Keratinocyte (primary cell): ENCODE results near the gene SYCE3. TPM values are rescaled to one million over a fixed set of nuclear protein-coding genes. Genes with fewer than 3 reads are reported as not detected.

Source experiments
- DNase-seq: peaks from one replicate; pipeline ENCODE4 v3.0.0-alpha.2; 2011; ENCODE audit warnings: low read depth, missing footprints, low spot score
- FAIRE-seq: peaks from 2 replicates; lab custom pipeline; 2011; peaks lifted over from hg19 to GRCh38; lab: Jason Lieb, UNC
- H2AFZ ChIP-seq: 2 replicates; pipeline ENCODE4 v1.6.0; 2012; ENCODE audit warnings: low read length, control low read depth, inconsistent platforms; ENCODE audit not compliant: control insufficient read depth
- H3K27ac ChIP-seq: 2 replicates; pipeline ENCODE4 v1.5.1; 2011; ENCODE audit warnings: low read length; ENCODE audit not compliant: control insufficient read depth, insufficient read depth
- H3K27me3 ChIP-seq: 3 replicates; pipeline ENCODE4 v1.6.0; 2011; ENCODE audit warnings: low read length; ENCODE audit not compliant: control insufficient read depth, insufficient read depth; ENCODE audit errors: extremely low read depth
- H3K36me3 ChIP-seq, 2 experiments: 2 replicates in 1 of 2; 3 replicates in 1 of 2; pipeline ENCODE4 v1.5.1; 2011; ENCODE audit warnings: low read length in 2 of 2, mild to moderate bottlenecking in 1 of 2; ENCODE audit not compliant: control insufficient read depth in 2 of 2, insufficient read depth in 2 of 2; ENCODE audit errors: extremely low read depth in 1 of 2
- H3K4me1 ChIP-seq: 3 replicates; pipeline ENCODE4 v1.5.1; 2011; ENCODE audit warnings: low read length; ENCODE audit not compliant: control insufficient read depth, insufficient read depth; ENCODE audit errors: extremely low read depth
- H3K4me2 ChIP-seq: 3 replicates; pipeline ENCODE4 v1.6.0; 2011; ENCODE audit warnings: low read depth, low read length; ENCODE audit not compliant: control insufficient read depth, insufficient read depth; ENCODE audit errors: extremely low read depth
- H3K4me3 ChIP-seq, 3 experiments: fragments of 200-600 bp in 1 of 3; sonication (generic) in 1 of 3; 2 replicates in 2 of 3; 3 replicates in 1 of 3; pipeline ENCODE4 v1.5.1; 2011 to 2016; ENCODE audit warnings: low read length in 3 of 3, mild to moderate bottlenecking in 3 of 3, control low read depth in 2 of 3, inconsistent platforms in 1 of 3, low read depth in 1 of 3, mixed read lengths in 1 of 3, mixed run types in 1 of 3, moderate library complexity in 1 of 3; ENCODE audit not compliant: control insufficient read depth in 2 of 3, insufficient read depth in 2 of 3; ENCODE audit errors: extremely low read depth in 1 of 3
- H3K79me2 ChIP-seq: 2 replicates; pipeline ENCODE4 v1.6.0; 2012; ENCODE audit warnings: low read length; ENCODE audit not compliant: control insufficient read depth, insufficient read depth
- H3K9ac ChIP-seq: 3 replicates; pipeline ENCODE4 v1.6.0; 2011; ENCODE audit warnings: low read length; ENCODE audit not compliant: control insufficient read depth, insufficient read depth; ENCODE audit errors: extremely low read depth
- H3K9me1 ChIP-seq: 3 replicates; pipeline ENCODE4 v1.6.0; 2011; ENCODE audit warnings: low read length; ENCODE audit not compliant: control insufficient read depth, insufficient read depth; ENCODE audit errors: extremely low read depth
- H3K9me3 ChIP-seq: 2 replicates; pipeline ENCODE4 v1.5.1; 2012; ENCODE audit warnings: low read depth, low read length; ENCODE audit not compliant: control insufficient read depth
- H4K20me1 ChIP-seq: 3 replicates; pipeline ENCODE4 v1.6.0; 2011; ENCODE audit warnings: low read length; ENCODE audit not compliant: control insufficient read depth, insufficient read depth; ENCODE audit errors: extremely low read depth
- EZH2 ChIP-seq: IDR thresholded peaks from one replicate; pipeline ENCODE4 v1.6.1; 2012; ENCODE audit warnings: inconsistent platforms, mild to moderate bottlenecking, low read length, moderate library complexity
- dilution Hi-C: fragments of 300-500 bp; cut with MboI; formaldehyde crosslinking; loops from one replicate; pipeline ENCODE4 v1.7.0; 2020; ENCODE audit warnings: low sequenced_read_pairs; ENCODE audit not compliant: extremely low pct_ligation_motif_present
- polyA plus RNA-seq, 5 experiments: library from polyadenylated mRNA; depleted of rRNA in 3 of 5; stranded (reverse) in 3 of 5; stranded (forward) in 1 of 5; unstranded in 1 of 5; fragments of >200 nt; gene quantifications; 1 replicate in 1 of 5; 2 replicates in 3 of 5; 3 replicates in 1 of 5; pipeline versions ENCODE4 v1.2.1 to v1.2.3, GENCODE V29; 2011 to 2012; ENCODE audit warnings: missing spikeins in 2 of 5, low read depth in 1 of 5, low replicate concordance in 1 of 5
- TF ChIP-seq, protein P1 (sequence below), 3 experiments: IDR thresholded peaks in 1 of 3; conservative IDR thresholded peaks in 1 of 3; optimal IDR thresholded peaks in 1 of 3; 2 replicates in 2 of 3; 3 replicates in 1 of 3; pipeline versions ENCODE3 to v1.5.1; 2011; ENCODE audit warnings: low read length in 3 of 3, mild to moderate bottlenecking in 3 of 3, moderate library complexity in 2 of 3, control low read depth in 1 of 3, inconsistent platforms in 1 of 3; ENCODE audit not compliant: insufficient read depth in 2 of 3; ENCODE audit errors: extremely low read depth in 1 of 3

The SYCE3 gene
- polyA plus RNA-seq, 1 donor (not counting 4 experiments of a cell fraction or from before 2014, with no cell fraction given), result 0.17 TPM

DNA sequence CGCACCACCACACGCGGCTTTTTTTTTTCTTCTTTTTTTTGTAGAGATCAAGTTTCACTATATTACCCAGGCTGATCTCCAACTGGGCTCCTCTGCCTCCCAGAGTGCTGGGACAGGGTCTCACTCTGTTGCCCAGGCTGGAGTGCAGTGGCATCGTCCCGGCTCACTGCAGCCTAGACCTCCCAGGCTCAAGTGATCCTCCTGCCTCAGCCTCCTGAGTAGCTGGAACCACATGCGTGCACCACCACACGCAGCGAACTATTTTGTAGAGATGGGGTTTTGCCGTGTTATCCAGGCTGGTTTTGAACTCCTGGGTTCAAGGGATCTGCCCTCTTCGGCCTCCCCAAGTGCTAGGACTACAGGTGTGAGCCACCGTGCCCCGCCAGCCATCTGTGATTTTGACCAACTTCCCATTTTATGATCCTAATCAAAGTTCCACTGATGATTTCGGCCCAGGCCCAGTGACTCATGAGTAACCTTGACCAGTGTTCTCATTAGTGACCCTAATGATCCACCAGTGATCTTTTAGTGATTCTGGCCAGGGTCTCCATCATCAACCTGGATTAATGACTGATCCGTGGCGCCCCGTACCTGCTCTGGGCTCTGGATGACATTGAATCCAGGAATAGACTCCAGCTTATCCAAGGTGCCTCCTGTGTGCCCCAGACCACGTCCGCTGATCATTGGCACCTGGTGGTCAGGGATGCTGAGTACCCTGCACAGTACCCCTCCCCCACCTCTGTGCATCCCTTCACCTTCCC, 34.6 kb downstream of the SYCE3 start:
- Histone ChIP-seq H3K27me3 (peaks cover 11% of the 10 kb centered on the region), H3K4me1 (peaks cover 21% of the 10 kb centered on the region), H4K20me1 (no peaks in the 10 kb centered on the region), H3K9ac (no peak overlapping the region), H3K36me3 (peaks cover 7 to 11% of the 10 kb centered on the region in 2 experiments), H3K4me3 (no peak overlapping the region), H3K27ac (no peak overlapping the region), H3K79me2 (peaks cover 19% of the 10 kb centered on the region), H3K9me1 (no peaks in the 10 kb centered on the region), H3K4me2 (no peak overlapping the region), H2AFZ (no peak overlapping the region), H3K9me3 (no peaks in the 10 kb centered on the region)
- FAIRE-seq, result no peak
- dilution Hi-C loops, result no loop called here
- no peak for TF ChIP-seq EZH2
- TF ChIP-seq, protein P1, sequence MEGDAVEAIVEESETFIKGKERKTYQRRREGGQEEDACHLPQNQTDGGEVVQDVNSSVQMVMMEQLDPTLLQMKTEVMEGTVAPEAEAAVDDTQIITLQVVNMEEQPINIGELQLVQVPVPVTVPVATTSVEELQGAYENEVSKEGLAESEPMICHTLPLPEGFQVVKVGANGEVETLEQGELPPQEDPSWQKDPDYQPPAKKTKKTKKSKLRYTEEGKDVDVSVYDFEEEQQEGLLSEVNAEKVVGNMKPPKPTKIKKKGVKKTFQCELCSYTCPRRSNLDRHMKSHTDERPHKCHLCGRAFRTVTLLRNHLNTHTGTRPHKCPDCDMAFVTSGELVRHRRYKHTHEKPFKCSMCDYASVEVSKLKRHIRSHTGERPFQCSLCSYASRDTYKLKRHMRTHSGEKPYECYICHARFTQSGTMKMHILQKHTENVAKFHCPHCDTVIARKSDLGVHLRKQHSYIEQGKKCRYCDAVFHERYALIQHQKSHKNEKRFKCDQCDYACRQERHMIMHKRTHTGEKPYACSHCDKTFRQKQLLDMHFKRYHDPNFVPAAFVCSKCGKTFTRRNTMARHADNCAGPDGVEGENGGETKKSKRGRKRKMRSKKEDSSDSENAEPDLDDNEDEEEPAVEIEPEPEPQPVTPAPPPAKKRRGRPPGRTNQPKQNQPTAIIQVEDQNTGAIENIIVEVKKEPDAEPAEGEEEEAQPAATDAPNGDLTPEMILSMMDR (optimal IDR thresholded peaks at IDR 0.05 in 1 of 3, IDR thresholded peaks at IDR 0.05 in 1 of 3, conservative IDR thresholded peaks at IDR 0.05 in 1 of 3; ENCODE audit: extremely low read depth in 1 of 3, insufficient read depth in 2 of 3, low read length in 3 of 3), result no peak
- no peak for DNase-seq

- H3K9me3 ChIP-seq, result no peaks in the 10 kb centered on the region
- no peaks in the 10 kb centered on the region for H4K20me1 ChIP-seq
- TF ChIP-seq, protein P1 (optimal IDR thresholded peaks at IDR 0.05 in 1 of 3, IDR thresholded peaks at IDR 0.05 in 1 of 3, conservative IDR thresholded peaks at IDR 0.05 in 1 of 3; ENCODE audit: extremely low read depth in 1 of 3, insufficient read depth in 2 of 3, low read length in 3 of 3), result no peak
- no peak for TF ChIP-seq EZH2
- no peaks in the 10 kb centered on the region for H3K9me1 ChIP-seq
- H3K27ac ChIP-seq, result peak overlapping the region; percentile 70
- H3K36me3 ChIP-seq, result peaks cover 12 to 19% of the 10 kb centered on the region in 2 experiments
- no peak for FAIRE-seq
- H3K79me2 ChIP-seq, result peaks cover 24% of the 10 kb centered on the region
- H3K27me3 ChIP-seq, result peaks cover 11% of the 10 kb centered on the region
- peak overlapping the region; percentile 72 to 81 (median 79) for H3K4me3 ChIP-seq
- peaks cover 21% of the 10 kb centered on the region for H3K4me1 ChIP-seq
- H3K9ac ChIP-seq, result peak overlapping the region; percentile 85
- H2AFZ ChIP-seq, result peak overlapping the region; percentile 3
- dilution Hi-C loops, result no loop called here
- peak overlapping the region; percentile 69 for H3K4me2 ChIP-seq
- DNase-seq, result no peak
These were observed 35.6 kb downstream of the SYCE3 start for GRCh38 chr22:50526834-50527801.
